Panc1 (cell line): ENCODE measurements around the gene ATP6V0D1.

Experiments
- POLR2AphosphoS5 ChIP-seq: IDR thresholded peaks from 2 replicates; pipeline ENCODE4 v1.6.1; 2012; ENCODE audit warnings: mild to moderate bottlenecking, low read depth, low read length, moderate library complexity
- SIN3A ChIP-seq: IDR thresholded peaks from 2 replicates; pipeline ENCODE4 v1.6.1; 2012; ENCODE audit warnings: low read depth, mild to moderate bottlenecking, low read length, moderate library complexity, borderline replicate concordance; ENCODE audit not compliant: insufficient read depth
- TCF7L2 ChIP-seq: IDR thresholded peaks from 2 replicates; pipeline ENCODE4 v1.6.1; 2011; ENCODE audit warnings: mild to moderate bottlenecking, low read depth, low read length, inconsistent platforms
- TF ChIP-seq, protein P1 (sequence below): fragments of 450-650 bp; IDR thresholded peaks from 2 replicates; pipeline ENCODE4 v1.5.1; 2017; ENCODE audit warnings: mild to moderate bottlenecking
- TF ChIP-seq, protein P2 (sequence below), 2 experiments: IDR thresholded peaks; 2 replicates each; pipeline ENCODE4 v1.6.1; 2011 to 2012; ENCODE audit warnings: low read depth in 2 of 2, control low read depth in 1 of 2, low read length in 1 of 2, mild to moderate bottlenecking in 1 of 2, moderate library complexity in 1 of 2; ENCODE audit not compliant: insufficient read depth in 1 of 2

DNA sequence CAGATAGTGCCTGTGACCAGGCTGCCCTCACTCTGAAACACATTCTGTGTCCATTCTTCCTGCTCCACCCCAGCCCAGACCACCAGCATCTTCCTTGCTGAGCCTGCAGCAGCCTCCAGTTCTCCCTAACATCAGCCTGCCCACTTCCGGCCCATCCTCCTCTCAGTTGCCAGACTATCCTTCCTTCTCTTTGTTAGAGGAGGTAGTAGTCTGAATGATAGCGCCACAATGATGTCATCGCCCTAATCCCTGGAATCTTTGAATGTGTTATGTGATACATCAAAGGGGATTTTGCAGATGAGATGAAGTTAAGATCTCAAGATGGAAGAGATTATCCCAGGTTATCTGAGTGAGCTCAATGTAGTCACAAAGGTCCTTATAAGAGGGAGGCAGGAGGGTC lies 61.5 kb downstream of the ATP6V0D1 start:
- TF ChIP-seq, protein P1, sequence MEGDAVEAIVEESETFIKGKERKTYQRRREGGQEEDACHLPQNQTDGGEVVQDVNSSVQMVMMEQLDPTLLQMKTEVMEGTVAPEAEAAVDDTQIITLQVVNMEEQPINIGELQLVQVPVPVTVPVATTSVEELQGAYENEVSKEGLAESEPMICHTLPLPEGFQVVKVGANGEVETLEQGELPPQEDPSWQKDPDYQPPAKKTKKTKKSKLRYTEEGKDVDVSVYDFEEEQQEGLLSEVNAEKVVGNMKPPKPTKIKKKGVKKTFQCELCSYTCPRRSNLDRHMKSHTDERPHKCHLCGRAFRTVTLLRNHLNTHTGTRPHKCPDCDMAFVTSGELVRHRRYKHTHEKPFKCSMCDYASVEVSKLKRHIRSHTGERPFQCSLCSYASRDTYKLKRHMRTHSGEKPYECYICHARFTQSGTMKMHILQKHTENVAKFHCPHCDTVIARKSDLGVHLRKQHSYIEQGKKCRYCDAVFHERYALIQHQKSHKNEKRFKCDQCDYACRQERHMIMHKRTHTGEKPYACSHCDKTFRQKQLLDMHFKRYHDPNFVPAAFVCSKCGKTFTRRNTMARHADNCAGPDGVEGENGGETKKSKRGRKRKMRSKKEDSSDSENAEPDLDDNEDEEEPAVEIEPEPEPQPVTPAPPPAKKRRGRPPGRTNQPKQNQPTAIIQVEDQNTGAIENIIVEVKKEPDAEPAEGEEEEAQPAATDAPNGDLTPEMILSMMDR = no peak
- no peak for TF ChIP-seq POLR2AphosphoS5
- TF ChIP-seq SIN3A = no peak
- TF ChIP-seq, protein P2, sequence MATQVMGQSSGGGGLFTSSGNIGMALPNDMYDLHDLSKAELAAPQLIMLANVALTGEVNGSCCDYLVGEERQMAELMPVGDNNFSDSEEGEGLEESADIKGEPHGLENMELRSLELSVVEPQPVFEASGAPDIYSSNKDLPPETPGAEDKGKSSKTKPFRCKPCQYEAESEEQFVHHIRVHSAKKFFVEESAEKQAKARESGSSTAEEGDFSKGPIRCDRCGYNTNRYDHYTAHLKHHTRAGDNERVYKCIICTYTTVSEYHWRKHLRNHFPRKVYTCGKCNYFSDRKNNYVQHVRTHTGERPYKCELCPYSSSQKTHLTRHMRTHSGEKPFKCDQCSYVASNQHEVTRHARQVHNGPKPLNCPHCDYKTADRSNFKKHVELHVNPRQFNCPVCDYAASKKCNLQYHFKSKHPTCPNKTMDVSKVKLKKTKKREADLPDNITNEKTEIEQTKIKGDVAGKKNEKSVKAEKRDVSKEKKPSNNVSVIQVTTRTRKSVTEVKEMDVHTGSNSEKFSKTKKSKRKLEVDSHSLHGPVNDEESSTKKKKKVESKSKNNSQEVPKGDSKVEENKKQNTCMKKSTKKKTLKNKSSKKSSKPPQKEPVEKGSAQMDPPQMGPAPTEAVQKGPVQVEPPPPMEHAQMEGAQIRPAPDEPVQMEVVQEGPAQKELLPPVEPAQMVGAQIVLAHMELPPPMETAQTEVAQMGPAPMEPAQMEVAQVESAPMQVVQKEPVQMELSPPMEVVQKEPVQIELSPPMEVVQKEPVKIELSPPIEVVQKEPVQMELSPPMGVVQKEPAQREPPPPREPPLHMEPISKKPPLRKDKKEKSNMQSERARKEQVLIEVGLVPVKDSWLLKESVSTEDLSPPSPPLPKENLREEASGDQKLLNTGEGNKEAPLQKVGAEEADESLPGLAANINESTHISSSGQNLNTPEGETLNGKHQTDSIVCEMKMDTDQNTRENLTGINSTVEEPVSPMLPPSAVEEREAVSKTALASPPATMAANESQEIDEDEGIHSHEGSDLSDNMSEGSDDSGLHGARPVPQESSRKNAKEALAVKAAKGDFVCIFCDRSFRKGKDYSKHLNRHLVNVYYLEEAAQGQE (IDR thresholded peaks at IDR 0.05; ENCODE audit: insufficient read depth in 1 of 2, low read depth in 2 of 2, low read length in 1 of 2) = no peak
- no peak for TF ChIP-seq TCF7L2
